Stomach smooth muscle (tissue), 2 donors: ENCODE results near the gene WDR38.

ENCODE experiments used
- H3K27ac ChIP-seq: one replicate; pipeline ENCODE4 v1.7.0; 2013; ENCODE audit warnings: mild to moderate bottlenecking, low read length, inconsistent platforms
- H3K27me3 ChIP-seq, 2 donors: one replicate each; pipeline ENCODE4 v1.7.0; 2013; ENCODE audit warnings: low read length in 2 of 2; ENCODE audit not compliant: insufficient read depth in 2 of 2, control insufficient read depth in 1 of 2
- H3K36me3 ChIP-seq, 2 donors: one replicate each; pipeline ENCODE4 v1.7.0; 2013; ENCODE audit warnings: low read length in 2 of 2; ENCODE audit not compliant: control insufficient read depth in 2 of 2, insufficient read depth in 2 of 2
- H3K4me1 ChIP-seq: one replicate; pipeline ENCODE4 v1.7.0; 2013; ENCODE audit warnings: low read length; ENCODE audit not compliant: control insufficient read depth, insufficient read depth
- H3K4me3 ChIP-seq, 2 donors: one replicate each; pipeline ENCODE4 v1.7.0; 2013; ENCODE audit warnings: low read length in 2 of 2
- H3K9ac ChIP-seq, 2 donors: one replicate each; pipeline ENCODE4 v1.7.0; 2013; ENCODE audit warnings: low read length in 2 of 2, mild to moderate bottlenecking in 1 of 2
- H3K9me3 ChIP-seq, 2 donors: one replicate each; pipeline ENCODE4 v1.7.0; 2013; ENCODE audit warnings: low read length in 2 of 2; ENCODE audit not compliant: control insufficient read depth in 2 of 2
- donor health status: healthy.
- donor health status: Pancreatic carcinoma.

WDR38 gene

DNA sequence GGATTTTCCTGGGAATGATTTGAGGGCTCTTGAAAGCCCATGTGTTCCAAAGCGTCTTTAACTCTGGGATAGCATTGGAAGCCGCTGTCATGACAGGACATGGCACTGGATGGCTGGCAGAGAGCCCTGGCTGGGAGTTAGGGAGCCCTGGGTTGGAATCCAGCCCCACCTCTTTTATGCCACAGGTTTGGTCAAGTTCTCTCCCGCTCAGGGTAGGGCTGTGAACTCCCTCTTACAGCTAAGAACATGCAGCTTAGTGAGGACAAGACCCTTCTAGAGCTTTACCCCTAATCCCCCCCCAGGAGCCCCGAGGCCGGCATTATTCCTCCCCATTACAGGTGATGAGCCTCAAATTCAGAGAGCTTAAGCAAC is 39.1 kb upstream of the WDR38 start:
- Histone ChIP-seq H3K36me3 (no peaks in the 10 kb centered on the region), H3K4me3 (no peak overlapping the region), H3K9me3 (no peaks in the 10 kb centered on the region), H3K4me1 (peaks cover 11% of the 10 kb centered on the region), H3K27ac (no peak overlapping the region), H3K27me3 (no peaks in the 10 kb centered on the region), H3K9ac (no peak overlapping the region)

DNA sequence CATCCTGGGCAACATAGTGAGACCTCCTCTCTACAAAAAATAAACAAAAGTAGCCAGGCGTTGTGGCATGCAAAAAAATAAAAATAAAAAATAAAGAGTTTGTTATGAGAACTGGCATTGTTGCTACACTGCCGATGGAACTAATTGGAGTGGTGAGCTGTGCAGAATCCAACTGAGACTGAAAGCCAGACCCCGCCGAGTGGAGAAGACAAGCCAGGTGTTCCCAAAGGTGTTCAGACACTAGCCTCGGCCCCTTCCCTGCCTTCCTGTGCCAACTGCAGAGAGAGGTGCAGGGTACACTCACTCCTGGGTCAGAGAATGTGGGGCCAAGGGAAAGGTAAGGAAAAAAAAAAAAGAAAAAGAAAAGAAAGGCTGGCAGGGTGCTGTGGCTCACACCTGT is 37.7 kb upstream of the WDR38 start:
- Histone ChIP-seq H3K9me3 (no peaks in the 10 kb centered on the region), H3K9ac (no peak overlapping the region), H3K27me3 (no peaks in the 10 kb centered on the region), H3K36me3 (no peaks in the 10 kb centered on the region), H3K4me1 (peaks cover 11% of the 10 kb centered on the region), H3K4me3 (no peak overlapping the region), H3K27ac (no peak overlapping the region)

DNA sequence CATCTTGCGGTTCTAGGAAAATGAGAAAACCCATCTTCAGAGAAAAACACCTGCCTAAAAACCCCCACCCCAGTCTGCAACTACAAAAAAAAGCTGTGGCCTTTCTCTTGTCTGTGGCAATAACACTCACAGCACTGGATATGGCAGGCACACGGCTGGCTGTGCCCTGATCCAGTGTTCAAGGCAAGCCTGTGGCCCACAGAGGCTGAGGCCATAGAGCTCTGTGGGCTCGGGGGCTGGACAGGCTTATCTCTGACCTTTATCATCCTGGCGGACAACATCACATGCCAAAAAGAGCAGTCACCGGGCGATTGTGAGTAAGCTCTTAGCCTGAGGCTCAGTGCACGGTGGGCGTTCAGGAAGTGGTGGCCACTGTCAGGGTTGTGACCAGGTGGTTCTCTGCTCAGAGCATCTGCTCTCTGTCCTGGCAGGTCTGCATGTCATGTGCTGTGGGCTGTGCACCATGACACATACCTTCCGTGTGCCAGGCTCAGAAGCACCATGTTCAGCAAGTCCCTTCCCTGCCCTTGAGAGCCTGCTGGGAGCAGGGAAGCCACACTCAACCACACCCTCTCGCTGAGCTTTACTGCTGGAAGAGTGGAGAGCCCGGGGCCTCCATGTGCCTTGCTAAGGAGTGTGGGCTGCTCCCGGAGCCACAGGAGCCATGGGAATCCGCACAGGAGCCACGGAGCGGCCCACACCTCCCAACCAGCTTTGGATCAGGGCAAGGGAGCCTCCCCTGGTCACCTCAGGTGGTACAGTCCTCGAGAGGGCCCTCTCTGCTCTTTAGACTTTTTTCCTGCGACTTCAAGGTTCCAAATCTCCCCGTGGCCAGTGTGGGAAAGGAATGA is 34.6 kb upstream of the WDR38 start:
- H3K36me3 ChIP-seq: no peaks in the 10 kb centered on the region
- no peaks in the 10 kb centered on the region for H3K9me3 ChIP-seq
- no peaks in the 10 kb centered on the region for H3K27me3 ChIP-seq
- no peak overlapping the region for H3K4me3 ChIP-seq
- H3K9ac ChIP-seq: no peak overlapping the region
- no peak overlapping the region for H3K27ac ChIP-seq
- H3K4me1 ChIP-seq: no peaks in the 10 kb centered on the region

DNA sequence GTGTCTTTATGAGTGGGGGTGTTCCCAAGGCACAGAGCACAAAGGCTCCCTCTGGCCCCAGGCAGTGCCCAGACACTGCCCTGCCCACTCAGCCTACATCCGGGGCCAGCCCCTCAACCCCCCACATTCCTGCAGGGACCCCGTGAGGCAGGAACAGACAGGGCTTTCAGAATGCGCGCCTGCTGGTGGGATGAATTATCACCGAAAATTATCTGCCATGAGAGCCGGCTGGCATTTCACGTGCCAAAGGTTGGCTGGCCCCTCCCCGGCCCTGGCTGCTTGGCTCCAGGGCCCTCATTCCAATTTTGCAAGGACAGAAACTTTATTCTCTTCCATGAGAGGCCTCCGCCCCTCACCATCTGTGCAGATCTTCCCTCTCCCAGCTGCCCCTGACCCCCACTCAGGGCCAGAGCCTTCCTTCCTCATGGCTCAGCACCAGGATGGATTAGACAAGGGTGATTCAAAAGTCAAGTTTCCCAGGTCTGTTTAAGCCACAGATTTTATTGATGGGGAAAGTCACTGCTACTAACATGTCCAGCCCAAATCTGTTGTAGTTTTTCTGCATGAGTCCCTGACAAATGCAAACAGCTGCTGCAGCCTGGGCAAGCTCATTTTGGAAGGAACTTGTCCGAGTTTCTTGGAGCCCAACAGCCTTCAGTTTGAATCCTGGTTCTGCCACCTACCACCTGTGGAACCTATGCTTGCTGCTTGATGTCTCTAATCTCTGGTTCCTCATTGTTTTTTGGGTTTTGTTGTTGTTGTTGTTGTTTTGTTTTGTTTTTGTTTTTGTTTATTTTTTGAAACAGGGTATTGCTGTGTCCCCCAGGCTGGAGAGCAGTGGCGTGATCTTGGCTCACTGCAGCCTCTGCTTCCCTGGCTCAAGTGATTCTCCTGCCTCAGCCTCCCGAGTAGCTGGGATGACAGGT is 32.3 kb upstream of the WDR38 start:
- Histone ChIP-seq H3K9me3 (no peaks in the 10 kb centered on the region), H3K9ac (no peak overlapping the region), H3K4me3 (no peak overlapping the region), H3K27me3 (no peaks in the 10 kb centered on the region), H3K36me3 (no peaks in the 10 kb centered on the region), H3K4me1 (no peaks in the 10 kb centered on the region), H3K27ac (no peak overlapping the region)

DNA sequence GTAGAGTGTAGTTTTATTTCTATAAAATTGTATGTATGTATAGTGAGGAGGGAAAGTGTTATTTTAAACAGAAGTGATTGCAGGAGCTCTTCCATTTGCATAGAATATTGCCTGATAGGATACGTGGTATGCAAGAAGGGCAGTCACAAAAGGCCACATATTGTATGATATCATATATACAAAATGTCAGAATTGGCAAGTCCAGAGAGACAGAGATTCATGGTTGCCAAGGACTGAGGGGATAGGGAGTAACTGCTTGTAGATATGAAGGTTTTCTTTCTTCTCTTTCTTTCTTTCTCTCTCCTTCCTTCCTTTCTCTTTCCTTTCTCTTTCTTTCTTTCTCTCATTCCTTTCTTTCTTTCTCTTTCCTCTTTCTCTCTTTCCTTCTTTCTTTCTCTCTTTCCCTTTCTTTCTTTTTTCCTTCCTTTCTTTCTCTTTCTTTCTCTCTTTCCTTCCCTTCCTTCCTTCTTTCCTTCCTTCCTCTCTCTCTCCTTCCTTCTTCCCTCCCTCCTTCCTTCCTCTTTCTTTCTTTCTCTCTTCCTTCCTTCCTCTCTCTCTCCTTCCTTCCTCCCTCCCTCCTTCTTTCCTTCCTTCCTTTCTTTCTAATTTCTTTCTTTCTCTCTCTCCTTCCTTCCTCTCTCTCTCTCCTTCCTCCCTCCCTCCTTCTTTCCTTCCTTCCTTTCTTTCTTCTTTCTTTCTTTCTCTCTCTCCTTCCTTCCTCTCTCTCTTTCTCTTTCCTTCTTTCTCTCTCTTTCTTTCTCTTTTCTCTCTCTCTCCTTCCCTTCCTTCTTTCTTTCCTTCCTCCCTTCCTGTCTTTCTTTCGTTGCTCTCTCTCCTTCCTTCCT is 24.5 kb upstream of the WDR38 start:
- Histone ChIP-seq H3K27me3 (no peaks in the 10 kb centered on the region), H3K27ac (no peak overlapping the region), H3K4me1 (peaks cover 7% of the 10 kb centered on the region), H3K4me3 (no peak overlapping the region), H3K9me3 (no peaks in the 10 kb centered on the region), H3K36me3 (no peaks in the 10 kb centered on the region), H3K9ac (no peak overlapping the region)

DNA sequence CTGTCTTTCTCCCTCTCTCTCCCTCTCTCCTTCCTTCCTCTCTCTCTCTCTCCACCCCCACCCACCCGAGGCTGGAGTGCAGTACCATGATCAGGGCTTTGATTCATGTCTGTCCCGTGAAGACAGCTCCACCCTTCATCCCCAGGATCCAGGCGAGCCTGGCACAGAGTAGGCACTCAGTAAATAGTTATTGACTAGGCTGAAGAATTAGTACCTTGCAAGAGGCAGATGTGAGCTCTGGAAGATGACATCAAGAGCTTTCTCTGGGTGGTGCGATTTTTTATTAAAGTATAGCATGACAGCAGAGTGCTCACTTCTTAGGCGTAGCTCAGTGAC is 24.0 kb upstream of the WDR38 start:
- Histone ChIP-seq H3K4me3 (no peak overlapping the region), H3K9me3 (no peaks in the 10 kb centered on the region), H3K36me3 (no peaks in the 10 kb centered on the region), H3K27ac (no peak overlapping the region), H3K9ac (no peak overlapping the region), H3K27me3 (no peaks in the 10 kb centered on the region), H3K4me1 (peaks cover 10% of the 10 kb centered on the region)

DNA sequence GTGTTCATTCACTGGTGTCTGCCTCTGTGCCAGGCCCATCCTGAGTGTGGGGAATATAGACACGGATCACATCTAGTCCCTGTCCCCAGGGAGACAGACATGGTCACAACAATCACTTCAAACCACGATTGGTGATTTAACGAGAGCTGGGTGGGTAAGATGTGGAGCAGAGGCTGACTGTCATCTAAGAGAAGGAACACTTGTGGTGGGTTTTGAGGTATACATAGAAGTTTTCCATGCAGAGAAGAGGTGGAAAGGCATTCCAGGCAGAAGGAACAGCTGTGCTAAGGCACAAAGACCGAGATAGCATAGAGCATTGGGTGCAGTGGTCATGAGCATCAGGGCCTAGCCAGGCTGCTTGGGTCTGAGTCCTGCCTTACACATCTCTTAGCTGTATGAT is 22.7 kb upstream of the WDR38 start:
- H3K27ac ChIP-seq: no peak overlapping the region
- no peak overlapping the region for H3K9ac ChIP-seq
- H3K36me3 ChIP-seq: no peaks in the 10 kb centered on the region
- H3K27me3 ChIP-seq: no peaks in the 10 kb centered on the region
- H3K4me3 ChIP-seq: no peak overlapping the region
- no peaks in the 10 kb centered on the region for H3K9me3 ChIP-seq
- peaks cover 23% of the 10 kb centered on the region for H3K4me1 ChIP-seq

DNA sequence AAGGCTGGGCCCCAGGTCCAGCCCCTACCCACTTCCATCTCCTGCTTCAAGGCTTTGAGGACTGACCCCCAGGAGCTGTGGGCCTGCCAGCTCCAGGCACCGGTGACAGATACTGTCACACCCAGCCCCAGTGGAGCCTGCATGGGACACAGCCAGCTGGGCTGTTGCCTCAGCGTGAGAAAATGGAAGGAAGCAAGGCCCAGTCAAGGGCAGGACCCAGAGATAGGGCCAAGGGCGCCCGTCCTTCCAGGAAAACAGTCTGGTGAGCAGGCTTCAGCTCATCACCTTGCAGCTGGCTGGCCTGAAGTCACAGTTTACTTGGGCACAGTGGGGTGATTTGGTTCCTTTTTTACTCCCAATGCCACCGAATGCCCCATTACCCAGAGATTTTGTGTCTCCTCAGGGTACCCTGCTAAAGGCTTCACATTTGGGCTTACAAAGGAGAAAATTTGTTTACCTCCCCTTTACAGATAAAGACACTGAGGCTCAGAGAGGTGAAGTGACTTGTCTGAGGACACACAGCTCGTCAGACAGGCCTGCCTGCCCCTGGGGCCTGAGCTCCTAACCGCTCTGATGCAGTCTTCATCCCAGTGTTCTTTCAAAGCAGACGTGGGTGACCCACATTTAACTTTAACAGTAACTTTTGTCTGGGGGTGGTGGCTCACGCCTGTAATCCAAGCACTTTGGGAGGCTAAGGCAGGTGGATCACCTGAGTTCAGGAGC is 21.5 kb upstream of the WDR38 start:
- H3K9me3 ChIP-seq: no peaks in the 10 kb centered on the region
- no peak overlapping the region for H3K4me3 ChIP-seq
- no peaks in the 10 kb centered on the region for H3K27me3 ChIP-seq
- H3K27ac ChIP-seq: peak overlapping the region; percentile 67
- H3K36me3 ChIP-seq: no peaks in the 10 kb centered on the region
- no peak overlapping the region for H3K9ac ChIP-seq
- H3K4me1 ChIP-seq: peaks cover 30% of the 10 kb centered on the region

DNA sequence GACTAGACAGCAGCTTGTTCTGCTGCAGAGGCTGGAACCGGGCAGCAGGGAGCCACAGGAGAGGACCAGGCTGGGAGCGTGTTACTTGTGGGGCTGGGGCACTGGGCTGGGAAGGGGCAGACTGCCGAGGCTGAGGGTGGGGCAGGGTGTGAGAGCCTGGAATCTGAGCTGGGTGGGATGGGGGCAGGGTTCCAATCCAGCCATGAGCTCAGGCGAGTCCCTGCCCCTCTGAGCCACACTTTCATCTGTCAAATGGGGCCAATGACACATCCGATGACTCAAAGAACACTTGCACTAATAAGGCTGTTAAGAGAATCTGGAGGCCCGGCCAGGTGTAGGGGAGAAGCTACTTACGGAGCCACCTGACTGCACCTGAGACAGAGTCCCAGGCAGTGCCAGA is 18.7 kb upstream of the WDR38 start:
- H3K27ac ChIP-seq: peak overlapping the region; percentile 67
- peak overlapping the region; percentile 53 to 55 for H3K9ac ChIP-seq

DNA sequence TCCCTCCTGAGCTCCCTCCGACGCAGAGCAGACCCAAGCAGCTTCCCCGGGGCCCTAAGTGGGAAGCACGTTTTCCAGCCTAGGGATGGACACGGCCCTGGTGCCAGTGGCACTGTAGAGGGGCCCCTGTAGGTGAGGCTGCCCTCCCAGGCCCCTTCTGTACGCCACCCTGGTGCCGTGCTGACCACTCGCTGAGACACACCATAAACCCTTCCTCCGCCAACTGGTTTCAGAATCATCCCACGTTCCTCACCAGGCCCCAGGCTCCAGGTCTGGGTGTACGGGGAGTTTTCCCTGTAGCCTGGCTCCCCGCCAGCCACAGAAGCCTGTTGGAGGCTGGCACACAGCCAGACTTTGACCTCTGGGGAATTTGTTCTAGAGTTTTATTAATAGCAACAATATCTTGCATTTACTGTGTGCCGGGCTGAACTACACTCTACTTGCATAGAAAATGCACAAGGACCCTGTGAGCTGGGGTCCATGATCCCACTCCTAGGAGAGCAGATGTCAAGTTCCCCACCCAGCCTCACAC is 18.2 kb upstream of the WDR38 start:
- Histone ChIP-seq H3K9ac (peak overlapping the region; percentile 53 to 55), H3K27ac (peak overlapping the region; percentile 67), H3K27me3 (no peaks in the 10 kb centered on the region), H3K36me3 (no peaks in the 10 kb centered on the region), H3K9me3 (no peaks in the 10 kb centered on the region), H3K4me1 (peaks cover 30% of the 10 kb centered on the region), H3K4me3 (peak overlapping the region; percentile 61 to 66)

More for the DNA sequence above, 18.7 kb upstream of the WDR38 start:
- peaks cover 30% of the 10 kb centered on the region for H3K4me1 ChIP-seq
- H3K4me3 ChIP-seq: peak overlapping the region; percentile 61 to 66
- no peaks in the 10 kb centered on the region for H3K36me3 ChIP-seq
- H3K27me3 ChIP-seq: no peaks in the 10 kb centered on the region
- no peaks in the 10 kb centered on the region for H3K9me3 ChIP-seq
